Osteocyte (in vitro differentiated cells): ENCODE data around the gene RNU7-1. TPM values are rescaled to one million over a fixed set of nuclear protein-coding genes. Genes with fewer than 3 reads are reported as not detected.
A peak's percentile ranks its signal among the peaks of the same experiment; 100 is the strongest.

Source experiments
- DNase-seq: peaks from one replicate; pipeline ENCODE4 v3.0.0; 2021; ENCODE audit warnings: mixed read lengths; ENCODE audit not compliant: unreplicated experiment; ENCODE audit errors: extremely low spot score
- H3K27ac Mint-ChIP-seq: one replicate; pipeline ENCODE4 v1.8.0; 2021; ENCODE audit warnings: mild to moderate bottlenecking, mixed read lengths; ENCODE audit not compliant: unreplicated experiment
- H3K27me3 Mint-ChIP-seq: one replicate; pipeline ENCODE4 v1.8.0; 2021; ENCODE audit warnings: mixed read lengths; ENCODE audit not compliant: unreplicated experiment
- H3K36me3 Mint-ChIP-seq: one replicate; pipeline ENCODE4 v1.8.0; 2021; ENCODE audit warnings: mixed read lengths; ENCODE audit not compliant: unreplicated experiment
- H3K4me1 Mint-ChIP-seq: one replicate; pipeline ENCODE4 v1.8.0; 2021; ENCODE audit warnings: mixed read lengths; ENCODE audit not compliant: unreplicated experiment
- H3K4me3 Mint-ChIP-seq: one replicate; pipeline ENCODE4 v1.8.0; 2021; ENCODE audit warnings: mild to moderate bottlenecking, moderate library complexity, mixed read lengths; ENCODE audit not compliant: unreplicated experiment
- H3K9me3 Mint-ChIP-seq: one replicate; pipeline ENCODE4 v1.8.0; 2021; ENCODE audit warnings: mixed read lengths; ENCODE audit not compliant: unreplicated experiment
- CTCF ChIP-seq: fragments of 200-600 bp; sonication (generic); IDR thresholded peaks from 2 replicates; pipeline ENCODE4 v1.5.0; 2021; ENCODE audit warnings: antibody characterized with exemption, mild to moderate bottlenecking, moderate library complexity
- total RNA-seq: library from RNA; stranded (reverse); gene quantifications from 2 replicates; pipeline ENCODE4 v1.2.1, GENCODE V29; 2021

The RNU7-1 gene
- total RNA-seq, 1 donor from 2014 or later = not detected

GRCh38 chr12:6929466-6930452 lies 13.9 kb upstream of the RNU7-1 start:
- Mint-ChIP-seq H3K36me3 (peaks cover 17% of the 10 kb centered on the region), H3K9me3 (no peaks in the 10 kb centered on the region), H3K4me1 (peaks cover 75% of the 10 kb centered on the region), H3K27ac (peak overlapping the region; percentile 89), H3K27me3 (no peaks in the 10 kb centered on the region), H3K4me3 (peak overlapping the region; percentile 90)
- DNase-seq = no peak
- no peak for TF ChIP-seq CTCF

GRCh38 chr12:6932766-6933165 lies 10.8 kb upstream of the RNU7-1 start:
- peak overlapping the region; percentile 41 for H3K27ac Mint-ChIP-seq
- no peak for TF ChIP-seq CTCF
- H3K9me3 Mint-ChIP-seq = no peaks in the 10 kb centered on the region
- DNase-seq = no peak
- peaks cover 64% of the 10 kb centered on the region for H3K4me1 Mint-ChIP-seq
- no peaks in the 10 kb centered on the region for H3K27me3 Mint-ChIP-seq
- no peak overlapping the region for H3K4me3 Mint-ChIP-seq
- peaks cover 32% of the 10 kb centered on the region for H3K36me3 Mint-ChIP-seq

- H3K36me3 Mint-ChIP-seq = peaks cover 32% of the 10 kb centered on the region
- H3K27me3 Mint-ChIP-seq = no peaks in the 10 kb centered on the region
- H3K4me3 Mint-ChIP-seq = peak overlapping the region; percentile 2
- H3K4me1 Mint-ChIP-seq = peaks cover 61% of the 10 kb centered on the region
- no peak for DNase-seq
- TF ChIP-seq CTCF = no peak
- peak overlapping the region; percentile 86 for H3K27ac Mint-ChIP-seq
- H3K9me3 Mint-ChIP-seq = no peaks in the 10 kb centered on the region
These were observed 9.5 kb upstream of the RNU7-1 start for GRCh38 chr12:6934110-6934509.

GRCh38 chr12:6935371-6936193 lies 8.0 kb upstream of the RNU7-1 start:
- no peak overlapping the region for H3K4me3 Mint-ChIP-seq
- H3K27ac Mint-ChIP-seq = peak overlapping the region; percentile 86
- DNase-seq = no peak
- no peak for TF ChIP-seq CTCF
- no peaks in the 10 kb centered on the region for H3K27me3 Mint-ChIP-seq
- H3K9me3 Mint-ChIP-seq = no peaks in the 10 kb centered on the region
- H3K4me1 Mint-ChIP-seq = peaks cover 50% of the 10 kb centered on the region
- H3K36me3 Mint-ChIP-seq = peaks cover 34% of the 10 kb centered on the region
